ENCODE measurements around the gene LRRC46.

LRRC46 gene

DNA sequence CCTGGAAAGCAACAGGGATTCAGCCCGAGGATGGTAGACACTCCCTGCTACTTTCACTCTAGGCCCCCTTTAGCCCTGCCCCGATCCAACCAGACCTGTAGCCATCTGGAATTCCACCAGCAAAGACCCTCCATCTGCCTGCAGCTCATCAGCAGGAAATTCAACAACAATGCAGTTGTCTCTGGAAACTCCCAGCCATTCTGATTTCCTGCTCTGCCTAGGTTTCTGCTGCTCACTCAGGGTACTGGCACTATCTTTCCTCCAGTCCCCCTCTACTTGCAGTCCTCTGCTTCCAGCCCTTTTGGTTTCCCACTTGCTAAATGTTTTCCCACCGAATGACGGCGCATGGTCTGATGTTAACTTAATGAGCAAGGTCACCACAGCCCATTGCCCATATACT is 22.1 kb downstream of the LRRC46 start:
- no peak for DNase-seq

- no peak for DNase-seq
These were observed 24.3 kb downstream of the LRRC46 start for GRCh38 chr17:47855737-47856136.

- DNase-seq, result no peak
These were observed 25.4 kb downstream of the LRRC46 start for GRCh38 chr17:47856830-47857229.

- no peak for DNase-seq
These were observed 26.3 kb downstream of the LRRC46 start for GRCh38 chr17:47857551-47858455.

DNA sequence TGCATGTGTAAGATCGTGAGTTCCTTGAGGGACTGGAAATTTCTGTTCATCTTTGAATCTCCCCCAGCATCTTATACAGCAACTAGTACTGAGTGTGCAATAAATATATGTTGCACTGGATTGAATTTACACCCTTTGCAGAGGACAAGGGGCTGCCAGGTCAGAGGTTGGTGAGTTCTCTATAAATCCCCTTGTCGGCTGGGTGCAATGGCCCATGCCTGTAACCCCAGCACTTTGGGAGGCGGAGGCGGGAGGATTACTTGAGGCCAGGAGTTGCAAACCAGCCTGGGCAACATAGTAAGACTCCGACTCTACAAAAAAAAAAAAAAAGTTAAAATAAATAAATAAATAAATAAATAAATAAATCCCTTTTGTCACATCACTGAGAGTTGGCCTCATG is 28.9 kb downstream of the LRRC46 start:
- DNase-seq, result no peak

DNA sequence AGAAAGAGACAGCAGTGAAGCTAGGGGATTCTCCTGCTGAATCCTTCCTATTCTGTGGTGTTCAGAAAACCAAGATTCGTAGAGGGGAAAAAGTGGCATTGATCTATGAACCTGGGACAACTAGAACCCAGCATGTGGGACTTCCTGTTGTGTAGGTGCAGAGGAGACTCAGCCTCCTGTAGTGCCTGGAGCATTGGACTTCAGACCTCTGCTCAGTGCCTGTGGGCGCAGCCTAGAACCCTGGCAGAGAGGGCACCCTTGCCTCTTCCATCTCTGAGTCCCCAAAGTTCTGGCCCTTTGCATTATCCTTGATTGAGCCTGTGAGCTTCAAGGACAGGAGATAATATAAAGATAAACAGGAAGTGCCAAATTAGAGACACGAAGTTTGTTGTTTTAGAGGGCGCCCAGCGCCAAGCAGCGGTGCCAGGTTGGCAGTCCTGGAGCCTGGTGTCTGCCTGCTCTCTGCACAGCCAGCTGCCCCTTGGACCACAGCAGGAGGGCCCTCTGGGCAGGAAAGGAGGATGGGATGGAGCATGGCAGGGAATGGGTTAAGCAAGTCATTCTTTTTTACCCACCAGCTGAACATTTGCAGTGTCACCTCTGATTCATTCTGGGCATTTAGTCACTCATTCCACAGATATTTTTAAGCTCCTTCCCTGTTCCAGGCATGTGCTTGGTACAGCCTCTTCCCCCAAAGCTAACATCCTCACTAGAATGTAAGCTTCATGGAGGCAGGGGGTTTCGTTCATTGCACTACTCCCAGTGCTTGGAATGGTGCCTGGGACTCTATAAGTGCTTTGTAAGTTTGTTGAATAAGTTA is 31.4 kb downstream of the LRRC46 start:
- DNase-seq, result no peak

- peak; percentile 39 for DNase-seq
These were observed 33.3 kb downstream of the LRRC46 start for GRCh38 chr17:47864791-47865216.

DNA sequence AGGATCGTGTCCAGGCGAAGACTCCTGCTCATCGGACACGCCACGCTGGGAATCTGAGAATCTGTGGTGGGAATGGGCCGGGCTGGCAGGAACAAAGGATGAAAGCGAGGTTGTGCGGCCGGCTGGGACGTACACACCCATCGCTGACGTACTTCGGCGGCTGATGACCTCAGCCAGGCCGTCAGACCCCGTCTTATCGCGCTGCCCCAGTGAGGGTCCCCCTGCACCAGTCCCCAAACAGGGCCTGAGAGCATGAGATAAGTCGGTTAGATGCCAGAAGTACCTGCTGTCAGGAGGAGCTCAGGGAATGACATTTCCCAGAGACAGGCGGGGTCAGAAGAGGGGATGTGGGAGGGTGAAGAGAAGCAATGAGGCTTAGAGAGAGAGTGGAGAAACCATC is 35.5 kb downstream of the LRRC46 start:
- DNase-seq, result no peak

- no peak for DNase-seq
These were observed 36.5 kb downstream of the LRRC46 start for GRCh38 chr17:47867813-47868533.

GRCh38 chr17:47869114-47869513 is 37.6 kb downstream of the LRRC46 start:
- DNase-seq, result no peak

GRCh38 chr17:47870056-47870455 is 38.6 kb downstream of the LRRC46 start:
- DNase-seq, result no peak

DNA sequence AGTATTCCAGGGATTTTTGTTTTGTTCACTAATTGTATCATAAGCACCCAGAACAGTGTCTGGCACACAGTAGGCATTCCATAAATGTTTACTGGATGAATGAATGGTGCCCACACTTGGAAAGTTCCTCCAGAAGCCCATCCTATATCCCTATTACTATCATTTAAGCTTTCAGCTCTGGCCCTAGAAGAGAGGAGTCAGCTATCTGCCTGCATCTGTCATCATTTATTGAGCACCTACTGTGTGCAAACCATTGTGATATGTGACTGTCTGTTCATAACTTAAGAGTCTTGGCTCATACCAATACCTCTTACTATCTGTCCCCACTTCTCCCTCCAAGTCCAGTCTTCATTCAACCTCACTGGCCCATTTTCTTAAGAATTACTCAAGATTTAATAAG is 39.6 kb downstream of the LRRC46 start:
- no peak for DNase-seq

DNA sequence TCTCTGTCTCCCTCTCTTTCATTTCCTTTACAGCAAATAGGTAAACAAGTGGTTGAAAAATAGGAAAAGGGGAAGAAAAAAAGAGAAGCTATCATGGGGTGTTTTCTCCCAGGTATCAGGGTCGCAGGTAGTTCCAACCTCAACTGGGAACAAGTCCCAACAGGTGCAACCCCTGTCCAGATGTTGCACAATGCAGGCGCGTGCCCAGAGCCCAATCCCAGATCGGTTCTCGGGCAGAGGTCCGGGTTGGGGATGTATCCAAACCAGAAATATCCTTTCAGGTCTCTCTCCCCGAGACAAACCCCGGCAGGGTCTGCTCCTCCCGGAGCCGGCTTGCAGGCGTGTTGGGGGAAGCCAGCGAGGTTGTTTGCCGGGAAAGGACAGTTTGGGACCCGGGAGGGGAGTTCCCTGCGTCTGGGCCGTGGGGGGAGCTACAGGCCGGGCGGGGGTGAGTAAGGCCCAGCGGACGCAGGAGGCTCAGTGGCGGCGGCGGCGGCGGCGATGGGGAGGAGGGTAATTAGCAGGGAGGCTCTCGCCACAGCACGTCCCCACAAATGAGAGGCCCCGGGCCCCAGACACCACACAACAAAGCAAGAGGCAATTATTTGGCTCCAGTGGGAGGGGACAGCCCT is 40.7 kb downstream of the LRRC46 start:
- DNase-seq, result no peak

- DNase-seq, result no peak
These were observed 41.2 kb downstream of the LRRC46 start for GRCh38 chr17:47872651-47873161.

DNA sequence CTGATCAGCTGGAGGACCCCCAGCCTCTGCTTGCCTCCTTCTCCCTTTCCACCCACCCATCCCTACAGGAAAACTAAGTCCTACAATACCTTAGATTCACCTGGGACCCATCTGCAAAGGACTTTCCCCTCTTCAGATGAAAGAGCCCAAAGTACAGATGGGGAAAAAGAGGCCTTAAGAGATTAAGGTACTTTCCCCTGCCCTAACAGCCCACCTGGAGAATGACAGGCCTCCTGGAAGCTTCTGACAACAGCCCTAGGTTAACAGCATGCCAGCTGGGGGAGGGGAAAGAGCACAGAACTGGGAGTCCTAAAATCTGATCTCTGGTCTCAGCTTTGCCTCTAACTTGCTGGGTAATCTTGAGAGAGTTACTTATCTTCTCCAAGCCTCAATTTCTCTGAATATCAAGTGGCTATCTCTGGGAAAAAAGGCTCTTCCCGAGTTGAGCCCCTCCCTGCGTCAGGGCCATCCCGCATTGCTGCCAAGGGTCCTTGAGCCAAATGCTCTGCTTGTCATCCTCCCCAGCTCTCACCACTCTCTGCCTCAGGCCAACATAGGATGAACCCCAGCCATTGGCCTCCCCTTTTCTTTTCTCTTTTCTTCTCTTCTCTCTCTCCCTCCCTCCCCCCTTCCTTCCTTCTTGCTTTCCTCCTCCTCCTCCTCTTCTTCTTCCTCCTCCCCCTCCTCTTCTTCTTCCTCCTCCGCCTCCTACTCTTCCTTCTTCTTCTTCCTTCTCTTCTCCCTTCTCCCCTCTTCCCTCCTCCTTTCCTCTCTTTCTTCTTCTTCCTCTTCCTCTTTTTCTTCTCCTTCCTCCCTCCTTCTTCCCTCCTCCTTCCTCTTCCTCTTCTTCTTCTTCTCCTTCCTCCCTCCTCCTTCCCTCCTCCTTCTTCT is 42.0 kb downstream of the LRRC46 start:
- DNase-seq, result no peak

DNA sequence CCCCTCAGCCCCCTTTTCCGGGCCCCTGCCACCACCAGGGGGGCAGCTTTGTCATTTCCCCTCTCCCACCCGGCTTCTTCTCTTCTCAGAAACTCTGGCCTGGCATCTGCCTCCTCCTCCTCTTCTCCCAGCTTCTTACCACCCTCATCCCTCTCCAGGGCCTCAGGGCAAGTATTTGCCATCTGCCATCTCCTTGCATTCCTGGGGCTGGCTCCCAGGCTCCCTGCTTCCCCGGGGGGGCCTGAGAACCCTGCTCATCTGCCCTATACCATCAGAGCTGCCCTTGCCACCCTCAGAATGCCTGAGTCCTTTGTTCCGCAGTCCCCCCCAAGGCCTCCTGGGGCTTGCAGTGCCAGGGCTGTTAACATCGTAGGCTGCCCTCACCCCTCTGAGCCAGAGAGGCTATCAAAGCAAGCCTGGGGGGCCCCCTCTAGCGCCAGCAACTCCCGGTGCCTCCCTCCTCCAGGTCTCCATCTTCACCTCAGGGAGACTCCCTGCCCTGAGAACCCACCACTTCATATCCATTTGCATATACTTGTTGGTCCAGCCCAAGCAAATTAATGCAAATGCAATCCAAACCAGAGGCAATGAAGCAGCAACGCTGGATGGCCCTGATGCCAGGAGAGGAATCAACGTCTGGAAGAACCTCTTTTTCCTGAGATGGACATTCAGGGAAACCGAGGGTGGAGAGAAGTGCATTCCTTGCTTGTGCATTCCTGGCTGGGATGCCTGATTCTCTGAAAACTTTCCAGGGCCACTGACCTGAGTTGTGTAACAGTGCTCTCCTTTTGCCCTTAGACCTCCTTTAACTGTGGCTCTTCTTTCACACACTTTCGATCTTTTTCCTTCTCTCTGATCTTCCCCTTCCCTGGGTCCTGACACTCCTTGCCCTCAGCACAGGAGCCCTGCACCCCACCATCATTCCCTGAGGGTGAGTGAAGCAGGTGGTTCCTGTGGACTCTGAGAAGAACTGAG is 43.8 kb downstream of the LRRC46 start:
- no peak for DNase-seq

DNA sequence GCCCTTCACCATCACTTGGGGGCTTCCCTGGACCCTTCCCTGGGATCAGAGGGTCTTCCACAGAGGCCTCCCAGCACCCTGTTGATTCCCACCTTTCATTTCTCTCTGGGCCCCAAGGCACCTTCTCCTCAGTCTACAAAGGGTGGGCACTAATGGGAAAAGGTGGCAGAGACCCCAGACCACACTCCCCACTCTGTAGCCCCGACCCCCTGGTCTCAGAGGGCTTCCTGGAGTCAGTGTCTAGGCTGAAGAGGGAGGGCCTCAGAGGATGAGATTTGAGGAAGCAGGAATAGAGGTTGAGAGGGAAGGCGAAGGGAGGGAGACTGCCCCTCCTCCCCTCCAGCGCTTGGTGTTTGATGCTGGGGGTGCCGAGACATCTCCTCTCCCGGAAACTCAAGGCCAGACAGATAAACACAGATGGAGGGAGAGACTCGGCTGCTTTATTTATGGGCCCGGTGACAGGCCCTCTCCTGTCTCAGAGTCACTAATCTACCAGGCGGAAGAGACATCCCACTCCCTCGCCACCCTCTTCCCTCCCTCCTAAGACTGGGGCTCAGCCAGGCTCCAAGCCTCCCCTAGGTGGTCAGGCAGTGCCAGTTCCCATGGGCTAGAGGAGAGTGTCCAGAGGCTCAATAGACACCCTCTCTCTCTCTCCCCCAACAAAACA is 46.0 kb downstream of the LRRC46 start:
- DNase-seq, result no peak

DNA sequence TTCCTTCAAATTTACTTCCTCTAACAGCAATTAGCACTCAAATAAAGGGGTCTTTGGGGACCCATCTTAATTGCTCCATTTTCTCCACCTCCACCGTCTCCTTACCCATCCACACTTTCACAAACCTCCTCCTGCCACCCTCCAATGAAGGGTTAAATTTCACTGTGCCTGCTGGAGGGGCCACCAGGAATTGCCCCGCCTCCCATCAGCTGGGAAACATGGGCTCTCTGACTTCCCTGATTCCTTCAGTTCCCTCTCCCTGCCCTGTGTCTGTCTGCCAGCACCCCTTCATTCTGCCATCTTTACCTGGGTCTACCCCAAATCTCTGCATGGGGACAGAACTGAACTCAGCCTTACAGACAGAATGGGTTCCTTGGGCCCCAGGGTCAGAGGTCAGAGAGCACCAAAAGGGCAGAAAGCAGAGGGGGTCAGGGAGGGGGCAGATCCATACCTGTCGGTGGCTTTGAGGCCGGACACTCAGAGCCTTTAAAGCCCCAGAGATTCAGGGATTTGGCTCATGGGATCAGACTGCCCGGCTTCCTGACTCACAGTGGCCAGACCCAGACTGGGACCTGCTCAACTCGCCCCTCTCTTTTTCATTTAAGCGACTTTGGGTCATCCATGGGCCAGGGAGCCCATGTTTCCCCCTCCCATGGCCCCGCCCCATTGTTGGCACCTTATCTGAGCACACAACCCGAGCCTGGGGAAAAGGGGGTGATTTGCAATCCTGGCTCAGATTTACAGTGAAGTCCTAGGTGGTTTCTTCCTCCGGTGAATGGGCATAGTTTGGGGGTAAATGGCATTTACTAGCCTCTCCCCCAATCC is 46.9 kb downstream of the LRRC46 start:
- DNase-seq, result no peak

Data from activated CD4-positive, alpha-beta T cell treated with anti-CD3 and anti-CD28 coated beads for 48 hours (primary cell).